ACC112 (cell line): ENCODE measurements around the gene PPID.
"Not testable (repeated sequence)": the region's sequence is repeated elsewhere in the genome, so short reads cannot be mapped to it uniquely, and the experiment has no call there.

ENCODE experiments used
- H2AFZ ChIP-seq: fragments of 200-600 bp; sonication (generic); one replicate; pipeline ENCODE4 v1.6.0; 2017; ENCODE audit warnings: antibody characterized with exemption, low read length; ENCODE audit not compliant: unreplicated experiment
- H3K27ac ChIP-seq: fragments of 200-600 bp; sonication (generic); 2 replicates; pipeline ENCODE4 v1.5.1; 2014; ENCODE audit warnings: low read depth, mild to moderate bottlenecking, antibody characterized with exemption, low read length, moderate library complexity
- H3K27me3 ChIP-seq: fragments of 200-600 bp; sonication (generic); 2 replicates; pipeline ENCODE4 v1.6.1; 2014; ENCODE audit warnings: mild to moderate bottlenecking, antibody characterized with exemption, low read length, moderate library complexity, mixed read lengths; ENCODE audit not compliant: insufficient read depth
- H3K36me3 ChIP-seq: fragments of 200-600 bp; sonication (generic); 2 replicates; pipeline ENCODE4 v1.6.1; 2016; ENCODE audit warnings: mild to moderate bottlenecking, antibody characterized with exemption, low read length, moderate library complexity, mixed read lengths; ENCODE audit not compliant: insufficient read depth
- H3K4me1 ChIP-seq: fragments of 200-600 bp; sonication (generic); one replicate; pipeline ENCODE4 v1.6.1; 2016; ENCODE audit warnings: low read length, mixed read lengths; ENCODE audit not compliant: insufficient read depth, unreplicated experiment, control insufficient read depth
- H3K4me3 ChIP-seq: fragments of 200-600 bp; sonication (generic); 2 replicates; pipeline ENCODE4 v1.5.1; 2014; ENCODE audit warnings: mild to moderate bottlenecking, low read depth, low read length
- H3K79me2 ChIP-seq: fragments of 200-600 bp; sonication (generic); one replicate; pipeline ENCODE4 v1.6.0; 2016; ENCODE audit warnings: low read length; ENCODE audit not compliant: control insufficient read depth, unreplicated experiment, insufficient read depth

PPID gene

DNA sequence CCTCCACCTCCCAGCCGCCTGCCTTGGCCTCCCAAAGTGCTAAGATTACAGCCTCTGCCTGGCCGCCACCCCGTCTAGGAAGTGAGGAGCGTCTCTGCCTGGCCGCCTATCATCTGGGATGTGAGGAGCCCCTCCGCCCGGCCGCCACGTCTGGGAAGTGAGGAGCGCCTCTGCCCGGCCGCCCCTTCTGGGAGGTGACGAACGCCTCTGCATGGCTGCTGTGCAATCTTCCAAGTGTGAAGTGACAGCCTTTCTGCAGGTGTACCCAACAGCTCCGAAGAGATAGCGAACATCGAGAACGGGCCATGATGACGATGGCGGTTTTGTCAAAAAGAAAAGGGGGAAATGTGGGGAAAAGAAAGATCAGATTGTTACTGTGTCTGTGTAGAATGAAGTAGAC, 36.3 kb upstream of the PPID start:
- H3K27ac ChIP-seq, H3K4me3 ChIP-seq, H3K79me2 ChIP-seq, H3K4me1 ChIP-seq, H3K36me3 ChIP-seq, H3K27me3 ChIP-seq, H2AFZ ChIP-seq: not testable (repeated sequence)

DNA sequence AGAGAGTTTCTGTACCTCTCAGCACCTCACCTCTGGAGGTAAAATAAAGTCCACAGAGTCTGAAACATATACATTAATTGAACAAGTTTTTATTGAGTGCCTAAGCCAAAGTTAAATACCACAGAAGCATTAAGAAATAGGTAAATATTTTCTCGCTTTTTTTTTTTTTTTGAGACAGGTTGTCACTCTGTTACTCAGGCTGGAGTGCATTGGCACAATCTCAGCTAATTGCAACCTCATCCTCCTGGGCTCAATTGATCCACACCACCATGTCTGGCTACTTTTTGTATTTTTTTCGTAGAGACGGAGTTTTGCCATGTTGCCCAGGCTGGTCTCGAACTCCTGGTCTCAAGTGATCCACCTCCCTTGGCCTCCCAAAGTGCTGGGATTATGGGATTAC, 35.5 kb upstream of the PPID start:
- no peaks in the 10 kb centered on the region for H3K27me3 ChIP-seq
- H2AFZ ChIP-seq: no peak overlapping the region
- no peaks in the 10 kb centered on the region for H3K36me3 ChIP-seq
- H3K27ac ChIP-seq: no peak overlapping the region
- H3K4me3 ChIP-seq: no peak overlapping the region
- H3K4me1 ChIP-seq: no peaks in the 10 kb centered on the region
- H3K79me2 ChIP-seq: no peaks in the 10 kb centered on the region

GRCh38 chr4:158758142-158758541, 34.9 kb upstream of the PPID start:
- H2AFZ ChIP-seq: no peak overlapping the region
- H3K4me1 ChIP-seq: no peaks in the 10 kb centered on the region
- H3K27me3 ChIP-seq: no peaks in the 10 kb centered on the region
- no peak overlapping the region for H3K4me3 ChIP-seq
- no peak overlapping the region for H3K27ac ChIP-seq
- no peaks in the 10 kb centered on the region for H3K79me2 ChIP-seq
- H3K36me3 ChIP-seq: no peaks in the 10 kb centered on the region

- Histone ChIP-seq H3K4me3 (no peak overlapping the region), H3K27ac (no peak overlapping the region), H3K79me2 (no peaks in the 10 kb centered on the region), H3K27me3 (no peaks in the 10 kb centered on the region), H2AFZ (no peak overlapping the region), H3K36me3 (no peaks in the 10 kb centered on the region), H3K4me1 (no peaks in the 10 kb centered on the region)
Measured at GRCh38 chr4:158756588-158756987, 33.4 kb upstream of the PPID start.

GRCh38 chr4:158755819-158756218, 32.6 kb upstream of the PPID start:
- not testable (repeated sequence) for H3K36me3 ChIP-seq, H3K4me3 ChIP-seq, H3K27me3 ChIP-seq

GRCh38 chr4:158754385-158755180, 31.4 kb upstream of the PPID start:
- Histone ChIP-seq H3K36me3 (no peaks in the 10 kb centered on the region), H3K4me1 (peaks cover 4% of the 10 kb centered on the region), H2AFZ (no peak overlapping the region), H3K4me3 (no peak overlapping the region), H3K79me2 (no peaks in the 10 kb centered on the region), H3K27me3 (no peaks in the 10 kb centered on the region), H3K27ac (no peak overlapping the region)

More at GRCh38 chr4:158755819-158756218, 32.6 kb upstream of the PPID start:
- H2AFZ ChIP-seq, H3K27ac ChIP-seq, H3K4me1 ChIP-seq, H3K79me2 ChIP-seq: not testable (repeated sequence)

- H2AFZ ChIP-seq: no peak overlapping the region
Measured at GRCh38 chr4:158750379-158750778, 27.2 kb upstream of the PPID start.

DNA sequence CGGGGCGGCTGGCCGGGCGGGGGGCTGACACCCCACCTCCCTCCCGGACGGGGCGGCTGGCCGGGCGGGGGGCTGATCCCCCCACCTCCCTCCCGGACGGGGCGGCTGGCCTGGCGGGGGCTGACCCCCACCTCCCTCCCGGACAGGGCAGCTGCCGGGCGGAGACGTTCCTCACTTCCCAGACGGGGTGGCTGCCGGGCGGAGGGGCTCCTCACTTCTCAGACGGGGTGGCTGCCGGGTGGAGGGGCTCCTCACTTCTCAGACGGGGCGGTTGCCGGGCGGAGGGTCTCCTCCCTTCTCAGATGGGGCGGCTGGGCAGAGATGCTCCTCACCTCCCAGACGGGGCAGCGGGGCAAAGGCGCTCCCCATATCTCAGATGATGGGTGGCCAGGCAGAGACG, 23.3 kb upstream of the PPID start:
- H2AFZ ChIP-seq, H3K4me3 ChIP-seq, H3K4me1 ChIP-seq, H3K27ac ChIP-seq, H3K27me3 ChIP-seq, H3K36me3 ChIP-seq, H3K79me2 ChIP-seq: not testable (repeated sequence)

More at GRCh38 chr4:158750379-158750778, 27.2 kb upstream of the PPID start:
- H3K27me3 ChIP-seq: no peaks in the 10 kb centered on the region
- peaks cover 4% of the 10 kb centered on the region for H3K4me1 ChIP-seq
- no peaks in the 10 kb centered on the region for H3K79me2 ChIP-seq
- H3K27ac ChIP-seq: no peak overlapping the region
- H3K36me3 ChIP-seq: no peaks in the 10 kb centered on the region
- H3K4me3 ChIP-seq: no peak overlapping the region

DNA sequence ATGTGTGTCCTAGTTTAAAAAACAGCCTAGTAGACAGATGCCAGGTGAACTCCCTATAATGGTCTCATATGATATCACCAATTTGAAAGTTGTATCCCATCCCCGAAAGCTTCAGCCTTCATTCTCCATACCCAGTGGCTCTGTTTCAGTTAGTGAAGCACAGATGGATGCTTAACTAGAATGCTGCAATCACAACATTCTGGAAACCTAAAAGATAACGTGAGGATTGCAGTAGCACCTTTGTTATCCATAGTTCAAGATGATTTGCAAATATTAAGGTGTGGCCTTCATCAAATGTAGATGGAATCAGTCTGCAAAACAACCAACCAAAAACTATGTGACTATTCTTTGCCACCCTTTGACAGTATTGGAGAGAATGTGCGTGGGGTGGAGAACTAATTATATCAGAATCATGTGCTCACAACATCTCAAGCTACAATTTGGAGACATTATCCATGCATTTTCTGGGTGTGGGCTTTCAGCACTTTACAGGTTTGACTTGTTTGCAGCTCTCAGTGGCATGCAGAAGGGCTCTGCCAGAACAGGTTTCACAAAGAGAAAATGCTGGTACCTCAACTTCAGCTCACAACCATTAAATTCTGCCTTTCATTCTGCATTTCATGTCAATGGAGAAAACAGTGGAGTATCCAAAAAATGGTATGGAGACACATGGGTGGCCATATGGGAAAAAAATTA, 18.3 kb upstream of the PPID start:
- H2AFZ ChIP-seq: no peak overlapping the region
- no peaks in the 10 kb centered on the region for H3K27me3 ChIP-seq
- no peak overlapping the region for H3K27ac ChIP-seq
- no peaks in the 10 kb centered on the region for H3K36me3 ChIP-seq
- H3K4me3 ChIP-seq: no peak overlapping the region
- no peaks in the 10 kb centered on the region for H3K4me1 ChIP-seq
- H3K79me2 ChIP-seq: no peaks in the 10 kb centered on the region

DNA sequence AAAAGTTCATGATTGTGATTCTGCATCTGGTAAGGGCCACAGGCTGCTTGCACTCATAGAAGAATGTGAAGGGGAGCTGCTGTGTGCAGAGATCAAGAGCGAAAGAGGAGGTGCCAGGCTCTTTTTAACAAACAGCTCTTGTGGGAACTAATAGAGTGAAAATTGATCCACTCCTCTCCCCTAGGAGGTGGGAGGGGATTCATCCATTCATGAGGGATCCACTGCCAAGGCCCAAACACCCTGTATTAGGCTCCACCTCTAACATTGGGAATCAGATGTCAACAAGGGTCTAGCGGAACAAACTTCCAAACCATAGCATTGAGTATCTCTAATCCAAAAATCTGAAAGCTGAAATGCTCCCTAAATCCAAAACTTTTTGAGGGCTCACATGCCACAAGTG, 16.4 kb upstream of the PPID start:
- no peak overlapping the region for H3K4me3 ChIP-seq
- no peaks in the 10 kb centered on the region for H3K4me1 ChIP-seq
- H3K36me3 ChIP-seq: no peaks in the 10 kb centered on the region
- no peak overlapping the region for H3K27ac ChIP-seq
- no peaks in the 10 kb centered on the region for H3K79me2 ChIP-seq
- no peak overlapping the region for H2AFZ ChIP-seq
- H3K27me3 ChIP-seq: no peaks in the 10 kb centered on the region

GRCh38 chr4:158738866-158739265, 15.7 kb upstream of the PPID start:
- no peaks in the 10 kb centered on the region for H3K79me2 ChIP-seq
- no peak overlapping the region for H2AFZ ChIP-seq
- H3K27me3 ChIP-seq: no peaks in the 10 kb centered on the region
- H3K27ac ChIP-seq: no peak overlapping the region
- no peak overlapping the region for H3K4me3 ChIP-seq
- no peaks in the 10 kb centered on the region for H3K4me1 ChIP-seq
- no peaks in the 10 kb centered on the region for H3K36me3 ChIP-seq
